ENCODE measurements around the gene TUT1.

DNA sequence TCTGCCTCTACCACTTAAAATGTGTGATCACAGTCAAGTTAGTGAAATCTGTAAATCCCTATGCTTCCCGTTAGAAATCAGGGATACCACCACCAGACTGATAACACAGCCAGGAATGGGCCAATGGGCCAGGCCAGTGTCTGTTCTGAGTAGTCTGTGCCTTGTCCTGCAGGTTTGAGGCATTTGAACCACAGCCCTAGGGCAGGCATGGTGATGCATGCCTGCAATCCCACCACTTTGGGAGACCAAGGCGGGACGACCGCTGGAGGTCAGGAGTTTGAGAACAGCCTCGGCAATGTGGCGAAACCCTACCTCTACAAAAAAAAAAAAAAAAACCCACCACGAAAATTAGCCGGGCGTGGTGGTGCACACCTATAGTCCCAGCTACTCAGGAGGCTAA, 32.7 kb downstream of the TUT1 start:
- TF ChIP-seq, protein P1, sequence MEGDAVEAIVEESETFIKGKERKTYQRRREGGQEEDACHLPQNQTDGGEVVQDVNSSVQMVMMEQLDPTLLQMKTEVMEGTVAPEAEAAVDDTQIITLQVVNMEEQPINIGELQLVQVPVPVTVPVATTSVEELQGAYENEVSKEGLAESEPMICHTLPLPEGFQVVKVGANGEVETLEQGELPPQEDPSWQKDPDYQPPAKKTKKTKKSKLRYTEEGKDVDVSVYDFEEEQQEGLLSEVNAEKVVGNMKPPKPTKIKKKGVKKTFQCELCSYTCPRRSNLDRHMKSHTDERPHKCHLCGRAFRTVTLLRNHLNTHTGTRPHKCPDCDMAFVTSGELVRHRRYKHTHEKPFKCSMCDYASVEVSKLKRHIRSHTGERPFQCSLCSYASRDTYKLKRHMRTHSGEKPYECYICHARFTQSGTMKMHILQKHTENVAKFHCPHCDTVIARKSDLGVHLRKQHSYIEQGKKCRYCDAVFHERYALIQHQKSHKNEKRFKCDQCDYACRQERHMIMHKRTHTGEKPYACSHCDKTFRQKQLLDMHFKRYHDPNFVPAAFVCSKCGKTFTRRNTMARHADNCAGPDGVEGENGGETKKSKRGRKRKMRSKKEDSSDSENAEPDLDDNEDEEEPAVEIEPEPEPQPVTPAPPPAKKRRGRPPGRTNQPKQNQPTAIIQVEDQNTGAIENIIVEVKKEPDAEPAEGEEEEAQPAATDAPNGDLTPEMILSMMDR (IDR thresholded peaks at IDR 0.05), result no peak
- TF ChIP-seq POLR2A (IDR thresholded peaks at IDR 0.05), result no peak
- no peak for TF ChIP-seq POLR2AphosphoS5 (IDR thresholded peaks at IDR 0.05)

All from prostate gland (tissue), 2 donors.